COR-L47 (cell line): Measurements from ENCODE around the gene GALNT15.
A peak's percentile ranks its signal among the peaks of the same experiment; 100 is the strongest.

Experiments used
- DNase-seq: peaks from one replicate; lab custom pipeline; 2025; lab: John Stamatoyannopoulos, UW

Gene GALNT15

GRCh38 chr3:16227566-16227965 lies 53.1 kb downstream of the GALNT15 start:
- no peak for DNase-seq

DNA sequence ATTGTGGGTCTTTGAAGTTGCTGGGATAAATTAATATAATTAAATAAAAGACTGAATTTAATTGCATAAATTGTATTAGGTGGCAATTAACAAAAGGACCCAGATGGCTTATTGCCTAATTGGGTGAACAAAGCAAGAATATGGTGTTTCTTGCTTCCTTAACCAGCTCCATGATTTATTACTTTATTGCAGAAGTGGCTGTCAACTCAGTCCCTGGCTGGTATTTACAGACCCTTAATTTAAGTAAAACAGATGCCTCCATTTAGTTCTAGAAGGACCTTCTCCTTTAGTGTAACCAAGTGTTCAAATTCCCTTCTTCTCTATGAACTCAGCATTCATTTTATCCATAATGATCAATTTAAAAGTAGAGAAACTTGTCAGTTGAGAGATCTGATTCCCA lies 55.2 kb downstream of the GALNT15 start:
- no peak for DNase-seq

- DNase-seq: no peak
Observed at GRCh38 chr3:16231983-16232382, 57.5 kb downstream of the GALNT15 start.

- no peak for DNase-seq
Observed at GRCh38 chr3:16233806-16234205, 59.3 kb downstream of the GALNT15 start.

DNA sequence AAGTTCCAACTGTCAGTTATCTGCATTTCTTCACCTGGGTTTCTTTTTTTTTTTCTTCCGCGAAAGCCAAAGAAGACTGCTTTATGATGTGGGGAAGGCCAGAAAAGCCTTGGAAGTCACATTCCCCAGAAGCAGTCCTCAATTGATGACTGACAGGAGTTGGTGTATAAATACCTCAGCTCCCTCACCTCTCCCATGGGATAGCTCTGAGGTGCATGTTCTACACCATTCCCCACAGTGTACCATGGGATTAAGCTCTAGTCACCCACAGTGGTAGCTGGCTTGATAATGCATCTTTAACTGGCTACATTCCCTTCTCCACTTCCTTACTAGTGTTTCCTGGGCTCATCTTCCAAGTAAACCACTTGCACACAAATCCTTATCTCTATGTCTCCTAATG lies 59.8 kb downstream of the GALNT15 start:
- no peak for DNase-seq

DNA sequence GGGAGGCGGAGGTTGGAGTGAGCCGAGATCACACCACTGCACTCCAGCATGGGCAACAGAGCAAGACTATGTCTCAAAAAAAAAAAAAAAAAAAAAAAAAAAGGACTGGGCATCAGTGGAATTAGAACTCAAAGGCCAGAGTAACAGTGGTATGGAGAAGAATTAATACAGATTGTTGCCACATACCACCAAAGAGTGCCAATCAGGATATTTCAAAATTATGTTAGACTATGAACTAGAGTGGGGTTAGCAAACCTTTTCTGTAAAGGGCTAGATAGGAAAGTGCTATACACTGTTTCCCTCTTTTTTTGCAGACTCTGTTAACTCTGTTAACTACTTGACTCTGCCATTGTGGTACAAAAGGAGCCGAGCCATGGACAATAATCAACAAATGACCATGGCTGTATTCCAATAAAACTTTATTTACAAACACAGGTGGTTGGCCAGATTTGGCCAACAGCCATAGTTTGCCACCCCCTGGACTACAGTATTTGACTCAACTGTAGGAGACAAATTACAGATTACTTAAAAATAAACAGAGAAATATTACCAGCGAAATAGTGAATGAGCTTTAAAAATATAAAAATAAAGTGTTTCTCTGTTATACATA lies 61.7 kb downstream of the GALNT15 start:
- no peak for DNase-seq

DNA sequence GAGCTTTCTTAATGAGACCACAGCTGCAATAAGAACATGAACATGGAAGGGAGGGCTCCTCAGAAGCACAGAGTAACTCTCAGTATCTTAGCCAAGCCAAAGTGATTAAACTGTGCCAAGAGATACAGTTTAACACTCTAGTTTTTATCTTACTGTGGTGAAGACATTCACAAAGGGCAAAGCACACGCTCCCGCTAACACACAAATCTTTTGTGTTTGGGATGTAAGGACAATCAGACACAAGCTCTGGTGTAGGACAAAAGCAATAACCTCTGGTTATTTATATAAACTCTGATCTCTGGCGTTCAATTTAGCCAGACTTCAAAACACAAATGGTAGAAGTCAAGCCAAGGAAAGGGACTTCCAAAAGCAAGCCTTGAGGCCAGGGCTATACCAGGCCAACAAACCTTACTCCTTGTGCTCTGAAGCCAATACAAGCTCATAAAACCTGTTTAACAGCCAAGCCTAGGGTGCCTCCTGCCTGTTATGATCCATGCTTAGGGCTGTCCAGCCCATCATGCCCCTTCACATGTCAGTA lies 62.4 kb downstream of the GALNT15 start:
- no peak for DNase-seq

GRCh38 chr3:16239086-16239770 lies 64.7 kb downstream of the GALNT15 start:
- DNase-seq: no peak

GRCh38 chr3:16239780-16240179 lies 65.3 kb downstream of the GALNT15 start:
- no peak for DNase-seq

DNA sequence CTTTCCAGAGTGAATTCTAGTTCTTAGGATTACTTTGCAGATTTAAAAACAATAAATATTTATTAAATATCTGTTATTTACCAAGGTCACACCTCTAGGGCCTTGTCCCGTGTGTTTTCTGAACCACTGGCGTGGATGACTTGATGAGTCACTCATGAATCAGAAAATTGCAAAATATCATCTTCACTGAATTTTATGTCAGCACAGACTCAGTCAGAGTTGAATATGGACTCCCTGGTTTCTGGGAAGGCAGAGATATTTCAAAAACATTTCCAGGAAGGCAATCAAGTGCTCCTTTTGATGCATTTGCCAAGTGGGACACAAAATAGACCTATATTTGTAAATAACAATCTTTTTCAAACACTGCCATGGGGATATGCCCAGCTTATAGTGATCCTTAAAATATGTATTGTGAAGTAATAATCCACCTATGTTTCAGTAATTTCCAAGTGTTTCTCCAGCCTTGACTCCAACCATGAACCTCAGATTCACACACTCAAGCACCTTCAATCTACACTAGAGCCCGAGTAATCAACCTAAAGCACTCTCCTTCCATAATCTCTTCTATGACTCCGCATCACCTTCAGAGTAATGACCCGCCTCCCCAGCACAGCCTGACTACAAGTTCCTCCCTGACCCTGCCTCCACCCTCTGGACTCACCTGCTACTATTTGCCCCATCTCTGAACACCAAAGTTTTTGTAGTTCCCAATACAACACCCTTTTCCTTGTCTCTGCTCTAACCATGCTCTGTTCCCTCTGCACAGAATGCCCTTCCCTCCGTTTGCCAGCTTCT lies 65.9 kb downstream of the GALNT15 start:
- no peak for DNase-seq

- DNase-seq: no peak
Observed at GRCh38 chr3:16241225-16241624, 66.7 kb downstream of the GALNT15 start.

- no peak for DNase-seq
Observed at GRCh38 chr3:16242177-16242576, 67.7 kb downstream of the GALNT15 start.

DNA sequence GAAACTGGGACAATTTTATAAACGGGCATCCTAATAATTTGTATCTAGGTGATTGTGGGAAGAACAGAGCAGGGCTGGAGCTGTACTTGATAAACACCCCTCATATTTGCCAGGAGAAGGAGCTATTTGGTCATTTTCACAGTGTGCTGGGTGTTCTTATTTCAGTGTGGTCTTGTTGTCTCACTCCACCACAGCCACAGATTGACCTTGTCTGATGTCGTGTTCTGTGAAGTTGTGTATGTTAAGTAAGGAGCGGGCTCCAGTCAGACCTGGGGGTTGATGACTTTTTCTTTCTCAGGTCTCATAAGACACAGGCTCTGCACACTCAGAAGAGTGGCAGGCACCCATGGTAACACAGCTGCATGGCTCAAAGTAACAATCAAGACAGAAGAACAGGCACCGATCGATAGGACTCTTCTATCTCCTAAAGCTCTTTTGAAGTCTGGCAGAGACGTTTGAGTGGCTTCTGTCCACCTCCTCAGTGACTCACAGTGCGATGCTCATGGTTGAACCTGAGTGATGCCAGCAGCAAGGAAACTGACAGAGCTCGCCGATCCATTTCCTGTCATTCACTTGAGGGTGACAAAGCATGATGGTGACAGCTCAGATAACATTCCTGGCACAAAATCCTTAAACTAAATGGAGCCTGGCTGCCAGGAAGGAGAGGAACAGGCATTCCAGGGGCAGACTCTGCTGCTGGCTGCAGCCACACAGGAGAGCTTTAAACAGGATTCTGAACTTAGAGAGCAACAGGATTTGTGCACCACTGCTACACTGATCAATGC lies 69.4 kb downstream of the GALNT15 start:
- no peak for DNase-seq

- DNase-seq: no peak
Observed at GRCh38 chr3:16245609-16246008, 71.1 kb downstream of the GALNT15 start.

DNA sequence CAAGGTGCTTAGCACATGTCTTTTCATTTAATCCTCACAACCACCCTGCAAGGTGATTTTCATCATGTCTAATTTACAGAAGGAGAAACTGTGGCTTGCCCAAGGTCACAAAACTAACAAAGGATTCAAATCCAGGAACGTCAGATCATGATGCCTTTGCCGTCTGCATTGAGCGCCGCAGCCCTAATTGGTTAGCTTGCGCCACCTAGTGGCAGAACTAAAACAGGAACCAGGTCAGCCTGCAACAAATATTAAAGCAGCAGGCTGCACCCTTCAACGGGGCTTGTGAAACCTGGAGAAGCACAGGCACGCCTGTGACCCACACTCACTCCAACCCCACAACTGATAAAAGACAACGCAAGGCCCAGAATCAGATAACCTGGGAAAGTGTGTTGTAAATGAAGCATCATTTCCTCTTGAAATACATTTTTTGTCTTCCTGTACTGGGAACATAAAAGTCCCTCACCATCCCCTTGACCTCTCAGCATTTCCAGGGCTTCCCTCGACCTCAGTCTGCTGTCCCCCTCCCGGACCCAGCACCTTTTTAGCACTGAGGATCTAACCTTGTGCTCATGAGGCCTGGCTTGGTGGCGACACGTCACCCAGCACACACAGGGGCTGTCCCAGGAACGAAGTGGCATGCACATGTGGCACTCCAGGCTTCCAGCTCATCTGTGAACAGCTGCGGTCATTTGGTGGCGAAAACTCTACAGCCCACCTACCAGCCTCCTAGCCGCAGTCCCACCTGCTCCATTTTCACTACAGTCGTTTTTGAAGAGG lies 73.0 kb downstream of the GALNT15 start:
- peak; percentile 23 for DNase-seq

- no peak for DNase-seq
Observed at GRCh38 chr3:16248556-16248955, 74.1 kb downstream of the GALNT15 start.

- no peak for DNase-seq
Observed at GRCh38 chr3:16249336-16249735, 74.9 kb downstream of the GALNT15 start.

DNA sequence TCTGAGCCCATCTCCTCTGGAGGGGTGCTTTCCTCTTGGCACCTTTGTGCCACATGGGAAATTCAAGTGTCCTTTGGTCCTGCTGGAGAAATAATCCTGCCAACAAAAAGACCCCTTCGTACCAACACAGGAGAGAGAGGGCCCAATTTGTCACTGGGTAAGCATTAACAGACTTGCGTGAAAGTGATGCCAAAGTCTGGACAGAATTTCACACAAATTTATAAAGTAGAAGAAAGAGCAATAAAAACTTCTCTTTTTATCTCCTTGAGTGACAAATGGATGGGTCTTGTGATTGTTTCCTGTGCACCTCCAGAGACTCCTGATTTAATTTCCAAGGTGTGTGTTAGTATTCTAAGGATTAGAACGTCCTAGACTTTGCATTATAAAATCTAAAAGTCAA lies 75.4 kb downstream of the GALNT15 start:
- no peak for DNase-seq

DNA sequence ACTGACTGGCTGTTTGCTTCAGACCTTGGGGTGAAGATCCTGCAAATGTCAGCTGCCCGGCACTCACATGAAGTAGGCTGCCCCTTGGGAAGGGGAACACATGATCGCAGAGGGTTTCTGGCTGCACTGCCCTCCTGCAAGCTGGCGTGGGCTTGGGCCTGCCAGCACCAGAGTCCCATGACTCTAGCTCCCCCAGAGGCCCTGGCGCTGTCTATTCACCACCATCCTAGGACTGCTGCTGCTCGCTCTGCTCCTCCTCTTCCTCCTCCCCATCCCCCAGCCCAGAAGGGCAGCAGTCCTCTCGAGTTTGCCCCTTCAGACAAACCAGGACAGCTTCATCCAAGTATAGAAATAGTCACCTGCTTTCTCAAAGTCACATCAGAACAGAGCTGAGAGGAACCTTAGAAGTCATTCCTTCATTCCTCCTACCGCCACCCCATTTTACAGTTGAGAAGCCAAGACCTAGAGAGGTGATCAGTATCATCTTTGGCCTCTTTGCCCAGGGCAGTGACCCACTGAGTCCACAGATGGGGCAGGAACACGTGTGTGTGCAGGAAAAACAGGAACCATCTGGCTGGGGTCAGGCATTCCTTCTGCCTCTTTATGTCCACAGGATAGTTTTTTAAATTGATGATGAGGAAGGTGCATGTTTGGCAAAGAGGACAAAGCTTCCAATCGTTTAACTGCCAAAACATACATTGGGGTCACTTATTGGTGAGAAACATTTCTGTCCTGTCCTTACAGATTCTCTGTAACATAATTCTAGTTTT lies 77.0 kb downstream of the GALNT15 start:
- no peak for DNase-seq

DNA sequence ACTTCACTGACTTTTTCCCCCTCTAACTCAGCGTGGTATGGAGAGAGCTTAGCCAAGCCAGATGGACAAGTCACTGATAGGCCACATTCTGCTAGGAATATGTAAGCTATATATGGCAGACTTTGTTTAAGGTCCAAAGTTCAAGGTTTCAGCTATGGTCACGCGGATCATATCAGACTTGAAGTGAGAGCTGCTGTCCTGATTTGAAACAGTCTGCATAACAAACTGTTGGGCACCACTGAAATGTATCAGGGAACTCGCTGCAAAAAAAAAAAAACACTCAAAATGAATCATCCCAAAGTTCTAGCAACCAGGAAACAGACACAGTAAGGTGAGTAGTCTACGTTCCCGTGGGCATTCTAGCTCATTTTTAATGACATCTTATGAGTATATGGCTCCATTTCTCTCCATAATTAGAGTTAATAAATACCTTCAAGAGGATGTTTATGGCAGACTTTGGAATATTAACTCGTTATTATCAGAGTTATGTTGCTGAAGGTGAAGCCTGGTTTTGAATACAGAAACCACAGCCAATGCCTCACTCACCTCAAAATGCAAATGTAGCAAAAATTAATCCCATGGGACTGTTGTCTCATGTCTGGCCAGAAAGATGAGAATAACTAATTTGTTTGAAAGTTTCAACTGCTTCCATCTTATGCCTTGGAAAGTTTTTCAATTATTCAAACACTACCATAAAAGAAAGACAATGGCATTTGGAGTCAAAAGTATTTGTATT lies 77.9 kb downstream of the GALNT15 start:
- no peak for DNase-seq
